Fibroblast of lung (primary cell): ENCODE data around the gene OLIG1.

ENCODE experiments used
- CTCF ChIP-seq, 2 donors: IDR thresholded peaks in 1 of 2; conservative IDR thresholded peaks in 1 of 2; 1 replicate in 1 of 2; 2 replicates in 1 of 2; pipeline ENCODE4 v1.5.1; 2011 to 2012; ENCODE audit warnings: low read length in 2 of 2, control low read depth in 1 of 2, inconsistent platforms in 1 of 2, low read depth in 1 of 2, mild to moderate bottlenecking in 1 of 2
- EZH2 ChIP-seq: IDR thresholded peaks from 2 replicates; pipeline ENCODE4 v1.5.1; 2012; ENCODE audit warnings: low read length, control low read depth, mild to moderate bottlenecking; ENCODE audit errors: missing control alignments

GRCh38 chr21:33116676-33117075 lies 46.7 kb downstream of the OLIG1 start:
- no peak for TF ChIP-seq EZH2
- TF ChIP-seq CTCF (conservative IDR thresholded peaks at IDR 0.05 in 1 of 2, IDR thresholded peaks at IDR 0.05 in 1 of 2; ENCODE audit: low read depth in 1 of 2, low read length in 2 of 2): no peak
